ENCODE results near the gene FRMD8. TPM values are rescaled to one million over a fixed set of nuclear protein-coding genes. Genes with fewer than 3 reads are reported as not detected.

Gene FRMD8
- polyA plus RNA-seq, 1 donor from 2014 or later, result 22.2 TPM

DNA sequence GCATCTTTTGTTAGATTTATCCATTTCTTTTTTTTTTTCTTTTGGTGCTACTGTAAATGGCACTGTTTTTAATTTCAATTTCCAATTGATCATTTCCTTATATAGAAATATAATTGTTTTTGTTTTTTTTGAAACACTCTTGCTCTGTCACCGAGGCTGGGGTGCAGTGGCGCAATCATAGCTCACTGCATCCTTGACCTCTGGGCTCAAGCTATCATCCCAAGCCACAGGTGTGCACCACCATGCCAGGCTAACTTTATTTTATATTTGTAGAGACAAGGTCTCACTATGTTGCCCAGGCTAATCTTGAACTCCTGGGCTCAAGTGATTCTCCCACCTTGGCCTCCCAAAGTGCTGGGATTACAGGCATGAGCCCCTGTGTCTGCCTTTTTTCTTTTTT lies 16.4 kb downstream of the FRMD8 start:
- H3K4me3 ChIP-seq (ENCODE audit: low read length), result no peak overlapping the region
- no peak overlapping the region for H3K9ac ChIP-seq (ENCODE audit: low read length)
- no peaks in the 10 kb centered on the region for H3K36me3 ChIP-seq (ENCODE audit: insufficient read depth, low read length)

GRCh38 chr11:65403607-65404121 lies 17.2 kb downstream of the FRMD8 start:
- H3K27me3 ChIP-seq (ENCODE audit: insufficient read depth, low read depth, low read length), result no peaks in the 10 kb centered on the region
- H3K36me3 ChIP-seq (ENCODE audit: insufficient read depth, low read length), result no peaks in the 10 kb centered on the region
- H2AFZ ChIP-seq (ENCODE audit: low read depth, low read length), result no peak overlapping the region
- no peaks in the 10 kb centered on the region for H3F3A ChIP-seq (ENCODE audit: insufficient read depth, low read length, poor library complexity, severe bottlenecking)
- H3K9me2 ChIP-seq (ENCODE audit: insufficient read depth, low read length), result no peaks in the 10 kb centered on the region
- no peak overlapping the region for H3K4me3 ChIP-seq (ENCODE audit: low read length)
- TF ChIP-seq CTCF (IDR thresholded peaks at IDR 0.05; ENCODE audit: poor library complexity, severe bottlenecking) (no peak), RAD21 (conservative IDR thresholded peaks at IDR 0.05) (no peak), SMC3 (conservative IDR thresholded peaks at IDR 0.05; ENCODE audit: poor library complexity) (no peak), EZH2 (IDR thresholded peaks at IDR 0.05; ENCODE audit: borderline replicate concordance, insufficient read depth, low read length, poor library complexity, severe bottlenecking) (no peak), MXI1 (conservative IDR thresholded peaks at IDR 0.05; ENCODE audit: poor library complexity, severe bottlenecking) (no peak), EP300 (conservative IDR thresholded peaks at IDR 0.05; ENCODE audit: poor library complexity, severe bottlenecking) (no peak), TAF1 (IDR thresholded peaks at IDR 0.05; ENCODE audit: low read depth) (no peak), POLR2AphosphoS5 (IDR thresholded peaks at IDR 0.05) (no peak)
- TF ChIP-seq, protein P1, sequence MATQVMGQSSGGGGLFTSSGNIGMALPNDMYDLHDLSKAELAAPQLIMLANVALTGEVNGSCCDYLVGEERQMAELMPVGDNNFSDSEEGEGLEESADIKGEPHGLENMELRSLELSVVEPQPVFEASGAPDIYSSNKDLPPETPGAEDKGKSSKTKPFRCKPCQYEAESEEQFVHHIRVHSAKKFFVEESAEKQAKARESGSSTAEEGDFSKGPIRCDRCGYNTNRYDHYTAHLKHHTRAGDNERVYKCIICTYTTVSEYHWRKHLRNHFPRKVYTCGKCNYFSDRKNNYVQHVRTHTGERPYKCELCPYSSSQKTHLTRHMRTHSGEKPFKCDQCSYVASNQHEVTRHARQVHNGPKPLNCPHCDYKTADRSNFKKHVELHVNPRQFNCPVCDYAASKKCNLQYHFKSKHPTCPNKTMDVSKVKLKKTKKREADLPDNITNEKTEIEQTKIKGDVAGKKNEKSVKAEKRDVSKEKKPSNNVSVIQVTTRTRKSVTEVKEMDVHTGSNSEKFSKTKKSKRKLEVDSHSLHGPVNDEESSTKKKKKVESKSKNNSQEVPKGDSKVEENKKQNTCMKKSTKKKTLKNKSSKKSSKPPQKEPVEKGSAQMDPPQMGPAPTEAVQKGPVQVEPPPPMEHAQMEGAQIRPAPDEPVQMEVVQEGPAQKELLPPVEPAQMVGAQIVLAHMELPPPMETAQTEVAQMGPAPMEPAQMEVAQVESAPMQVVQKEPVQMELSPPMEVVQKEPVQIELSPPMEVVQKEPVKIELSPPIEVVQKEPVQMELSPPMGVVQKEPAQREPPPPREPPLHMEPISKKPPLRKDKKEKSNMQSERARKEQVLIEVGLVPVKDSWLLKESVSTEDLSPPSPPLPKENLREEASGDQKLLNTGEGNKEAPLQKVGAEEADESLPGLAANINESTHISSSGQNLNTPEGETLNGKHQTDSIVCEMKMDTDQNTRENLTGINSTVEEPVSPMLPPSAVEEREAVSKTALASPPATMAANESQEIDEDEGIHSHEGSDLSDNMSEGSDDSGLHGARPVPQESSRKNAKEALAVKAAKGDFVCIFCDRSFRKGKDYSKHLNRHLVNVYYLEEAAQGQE (IDR thresholded peaks at IDR 0.05; ENCODE audit: borderline replicate concordance), result no peak
- no peaks in the 10 kb centered on the region for H3K79me2 ChIP-seq (replicated peaks; ENCODE audit: insufficient read depth, low read length)
- no peak overlapping the region for H3K9ac ChIP-seq (ENCODE audit: low read length)
- no peaks in the 10 kb centered on the region for H4K20me1 ChIP-seq (ENCODE audit: insufficient read depth)
- no peaks in the 10 kb centered on the region for H3K9me3 ChIP-seq (ENCODE audit: low read length)
- H3K4me2 ChIP-seq (ENCODE audit: low read length), result no peak overlapping the region
- H3K27ac ChIP-seq (ENCODE audit: low read length), result no peak overlapping the region

More for the DNA sequence above, 16.4 kb downstream of the FRMD8 start:
- H3K4me2 ChIP-seq (ENCODE audit: low read length), result no peak overlapping the region
- H3K27ac ChIP-seq (ENCODE audit: low read length), result no peak overlapping the region
- no peaks in the 10 kb centered on the region for H3K9me2 ChIP-seq (ENCODE audit: insufficient read depth, low read length)
- H4K20me1 ChIP-seq (ENCODE audit: insufficient read depth), result no peaks in the 10 kb centered on the region
- no peaks in the 10 kb centered on the region for H3K79me2 ChIP-seq (replicated peaks; ENCODE audit: insufficient read depth, low read length)
- H3F3A ChIP-seq (ENCODE audit: insufficient read depth, low read length, poor library complexity, severe bottlenecking), result no peaks in the 10 kb centered on the region
- no peaks in the 10 kb centered on the region for H3K27me3 ChIP-seq (ENCODE audit: insufficient read depth, low read depth, low read length)
- H3K9me3 ChIP-seq (ENCODE audit: low read length), result no peaks in the 10 kb centered on the region
- TF ChIP-seq TAF1 (IDR thresholded peaks at IDR 0.05; ENCODE audit: low read depth) (no peak), MXI1 (conservative IDR thresholded peaks at IDR 0.05; ENCODE audit: poor library complexity, severe bottlenecking) (no peak), EP300 (conservative IDR thresholded peaks at IDR 0.05; ENCODE audit: poor library complexity, severe bottlenecking) (no peak), EZH2 (IDR thresholded peaks at IDR 0.05; ENCODE audit: borderline replicate concordance, insufficient read depth, low read length, poor library complexity, severe bottlenecking) (no peak), SMC3 (conservative IDR thresholded peaks at IDR 0.05; ENCODE audit: poor library complexity) (no peak), RAD21 (conservative IDR thresholded peaks at IDR 0.05) (no peak), CTCF (IDR thresholded peaks at IDR 0.05; ENCODE audit: poor library complexity, severe bottlenecking) (no peak), POLR2AphosphoS5 (IDR thresholded peaks at IDR 0.05) (no peak)
- TF ChIP-seq, protein P1 (IDR thresholded peaks at IDR 0.05; ENCODE audit: borderline replicate concordance), result no peak
- H2AFZ ChIP-seq (ENCODE audit: low read depth, low read length), result no peak overlapping the region

Data from neural cell (in vitro differentiated cells).